Measurements from ENCODE around the gene WWOX. TPM values are rescaled to one million over a fixed set of nuclear protein-coding genes. Genes with fewer than 3 reads are reported as not detected.

Gene WWOX
- total RNA-seq, 1 donor from 2014 or later: 7.3 TPM

GRCh38 chr16:78562650-78563049 lies 463.2 kb downstream of the WWOX start:
- Mint-ChIP-seq H3K4me1 (ENCODE audit: low read depth, unreplicated experiment) (peaks cover 17% of the 10 kb centered on the region), H3K36me3 (ENCODE audit: low read depth, unreplicated experiment) (no peaks in the 10 kb centered on the region), H3K27me3 (ENCODE audit: low read depth, unreplicated experiment) (peaks cover 4% of the 10 kb centered on the region), H3K9me3 (ENCODE audit: unreplicated experiment) (peaks cover 8% of the 10 kb centered on the region), H3K27ac (ENCODE audit: unreplicated experiment) (no peak overlapping the region), H3K4me3 (ENCODE audit: unreplicated experiment) (no peak overlapping the region)
- no peak for DNase-seq (ENCODE audit: low read depth)
- Histone ChIP-seq H3K36me3 (ENCODE audit: insufficient read depth, low read length) (no peaks in the 10 kb centered on the region), H3K9ac (ENCODE audit: low read length) (no peak overlapping the region), H3K9me3 (ENCODE audit: insufficient read depth, low read depth, low read length) (peaks cover 3% of the 10 kb centered on the region), H3K4me3 (ENCODE audit: insufficient read depth, low read depth, low read length) (no peak overlapping the region), H3K4me2 (ENCODE audit: low read length) (no peak overlapping the region), H3K27me3 (ENCODE audit: insufficient read depth, low read length) (no peaks in the 10 kb centered on the region), H4K20me1 (ENCODE audit: insufficient read depth, low read length) (no peaks in the 10 kb centered on the region), H2AFZ (ENCODE audit: low read depth, low read length) (no peak overlapping the region), H3K27ac (ENCODE audit: low read depth, low read length) (no peak overlapping the region), H3K4me1 (ENCODE audit: insufficient read depth, low read length) (no peaks in the 10 kb centered on the region), H3K79me2 (ENCODE audit: insufficient read depth, low read length) (no peaks in the 10 kb centered on the region)
- no peak for FAIRE-seq
- TF ChIP-seq CTCF (IDR thresholded peaks at IDR 0.05; ENCODE audit: insufficient read depth, low read depth, low read length) (no peak), EZH2 (IDR thresholded peaks at IDR 0.05; ENCODE audit: insufficient read depth, low read length) (no peak)

GRCh38 chr16:78563905-78564304 lies 464.5 kb downstream of the WWOX start:
- Mint-ChIP-seq H3K4me3 (ENCODE audit: unreplicated experiment) (no peak overlapping the region), H3K9me3 (ENCODE audit: unreplicated experiment) (peaks cover 8% of the 10 kb centered on the region), H3K27ac (ENCODE audit: unreplicated experiment) (no peak overlapping the region), H3K36me3 (ENCODE audit: low read depth, unreplicated experiment) (no peaks in the 10 kb centered on the region), H3K4me1 (ENCODE audit: low read depth, unreplicated experiment) (peaks cover 17% of the 10 kb centered on the region), H3K27me3 (ENCODE audit: low read depth, unreplicated experiment) (peaks cover 3% of the 10 kb centered on the region)
- no peak for TF ChIP-seq CTCF (IDR thresholded peaks at IDR 0.05; ENCODE audit: insufficient read depth, low read depth, low read length)
- Histone ChIP-seq H3K79me2 (ENCODE audit: insufficient read depth, low read length) (no peaks in the 10 kb centered on the region), H4K20me1 (ENCODE audit: insufficient read depth, low read length) (no peaks in the 10 kb centered on the region), H3K27ac (ENCODE audit: low read depth, low read length) (no peak overlapping the region), H2AFZ (ENCODE audit: low read depth, low read length) (no peak overlapping the region), H3K27me3 (ENCODE audit: insufficient read depth, low read length) (no peaks in the 10 kb centered on the region), H3K9me3 (ENCODE audit: insufficient read depth, low read depth, low read length) (peaks cover 3% of the 10 kb centered on the region), H3K4me2 (ENCODE audit: low read length) (no peak overlapping the region), H3K4me3 (ENCODE audit: insufficient read depth, low read depth, low read length) (no peak overlapping the region), H3K36me3 (ENCODE audit: insufficient read depth, low read length) (no peaks in the 10 kb centered on the region), H3K4me1 (ENCODE audit: insufficient read depth, low read length) (no peaks in the 10 kb centered on the region), H3K9ac (ENCODE audit: low read length) (no peak overlapping the region)
- DNase-seq (ENCODE audit: low read depth) (no peak), FAIRE-seq (no peak)

DNA sequence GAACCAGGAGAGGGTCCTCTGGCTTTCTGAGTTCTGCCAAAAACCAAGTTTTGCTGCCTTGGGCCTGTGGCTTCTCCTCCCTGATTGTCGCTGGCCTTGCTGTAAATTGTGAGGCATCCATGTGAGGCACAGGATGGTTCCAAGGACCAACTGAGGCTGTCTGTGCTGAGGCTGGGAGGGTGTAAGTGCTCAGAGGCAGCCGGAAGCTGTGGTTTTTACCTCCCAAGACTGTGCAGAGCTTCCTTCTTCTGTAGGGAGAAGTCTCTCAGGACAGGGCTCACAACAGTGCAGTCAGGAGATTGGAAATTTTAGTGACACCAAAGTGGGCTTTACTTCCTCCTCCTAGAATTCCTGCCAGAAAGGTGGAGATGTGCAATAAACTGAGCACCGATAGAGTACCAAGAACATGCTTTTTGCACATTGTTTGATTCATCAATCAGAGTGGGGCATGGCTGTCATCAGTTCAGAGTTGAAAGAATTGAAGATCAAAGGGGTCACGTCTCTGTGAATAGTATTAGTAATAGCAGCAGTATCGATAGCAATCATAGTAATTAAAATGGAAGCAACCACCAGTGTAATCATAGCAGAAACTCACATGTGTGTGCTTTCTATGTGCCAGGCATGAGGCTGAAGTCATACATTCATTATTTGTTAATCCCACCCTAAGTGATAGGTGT lies 467.1 kb downstream of the WWOX start:
- no peaks in the 10 kb centered on the region for H3K4me1 ChIP-seq (ENCODE audit: insufficient read depth, low read length)
- no peaks in the 10 kb centered on the region for H3K79me2 ChIP-seq (ENCODE audit: insufficient read depth, low read length)
- Mint-ChIP-seq H3K9me3 (ENCODE audit: unreplicated experiment) (peaks cover 8% of the 10 kb centered on the region), H3K4me3 (ENCODE audit: unreplicated experiment) (no peak overlapping the region), H3K4me1 (ENCODE audit: low read depth, unreplicated experiment) (peaks cover 17% of the 10 kb centered on the region), H3K36me3 (ENCODE audit: low read depth, unreplicated experiment) (no peaks in the 10 kb centered on the region), H3K27me3 (ENCODE audit: low read depth, unreplicated experiment) (no peaks in the 10 kb centered on the region), H3K27ac (ENCODE audit: unreplicated experiment) (no peak overlapping the region)
- H3K4me3 ChIP-seq (ENCODE audit: insufficient read depth, low read depth, low read length): no peak overlapping the region
- H4K20me1 ChIP-seq (ENCODE audit: insufficient read depth, low read length): no peaks in the 10 kb centered on the region
- H3K27ac ChIP-seq (ENCODE audit: low read depth, low read length): no peak overlapping the region
- no peak overlapping the region for H2AFZ ChIP-seq (ENCODE audit: low read depth, low read length)
- H3K9me3 ChIP-seq (ENCODE audit: insufficient read depth, low read depth, low read length): peaks cover 3% of the 10 kb centered on the region
- TF ChIP-seq CTCF (IDR thresholded peaks at IDR 0.05; ENCODE audit: insufficient read depth, low read depth, low read length) (no peak), EZH2 (IDR thresholded peaks at IDR 0.05; ENCODE audit: insufficient read depth, low read length) (no peak)
- no peak overlapping the region for H3K4me2 ChIP-seq (ENCODE audit: low read length)
- DNase-seq (ENCODE audit: low read depth) (no peak), FAIRE-seq (no peak)
- H3K9ac ChIP-seq (ENCODE audit: low read length): no peak overlapping the region
- no peaks in the 10 kb centered on the region for H3K27me3 ChIP-seq (ENCODE audit: insufficient read depth, low read length)
- no peaks in the 10 kb centered on the region for H3K36me3 ChIP-seq (ENCODE audit: insufficient read depth, low read length)
